Measurements from ENCODE around the gene COL26A1. TPM values are rescaled to one million over a fixed set of nuclear protein-coding genes. Genes with fewer than 3 reads are reported as not detected.

The COL26A1 gene
- total RNA-seq, 1 donor from 2014 or later, result 155 TPM

- Mint-ChIP-seq H3K36me3 (ENCODE audit: low read depth) (peaks cover 1% of the 10 kb centered on the region), H3K4me1 (ENCODE audit: low read depth) (peaks cover 3% of the 10 kb centered on the region), H3K27me3 (ENCODE audit: low read depth) (no peaks in the 10 kb centered on the region), H3K4me3 (ENCODE audit: unreplicated experiment) (no peak overlapping the region), H3K9me3 (ENCODE audit: low read depth) (no peaks in the 10 kb centered on the region), H3K27ac (ENCODE audit: unreplicated experiment) (no peak overlapping the region)
- TF ChIP-seq CTCF (IDR thresholded peaks at IDR 0.05), result no peak
- DNase-seq (ENCODE audit: low spot score), result no peak
Measured at GRCh38 chr7:101511965-101512364, 149.3 kb downstream of the COL26A1 start.

- DNase-seq (ENCODE audit: low spot score), result no peak
- Mint-ChIP-seq H3K4me1 (ENCODE audit: low read depth) (peaks cover 9% of the 10 kb centered on the region), H3K27ac (ENCODE audit: unreplicated experiment) (no peak overlapping the region), H3K9me3 (ENCODE audit: low read depth) (no peaks in the 10 kb centered on the region), H3K27me3 (ENCODE audit: low read depth) (no peaks in the 10 kb centered on the region), H3K4me3 (ENCODE audit: unreplicated experiment) (no peak overlapping the region), H3K36me3 (ENCODE audit: low read depth) (no peaks in the 10 kb centered on the region)
- TF ChIP-seq CTCF (IDR thresholded peaks at IDR 0.05), result no peak
Measured at GRCh38 chr7:101516851-101517250, 154.2 kb downstream of the COL26A1 start.

GRCh38 chr7:101517304-101517703, 154.6 kb downstream of the COL26A1 start:
- peaks cover 9% of the 10 kb centered on the region for H3K4me1 Mint-ChIP-seq (ENCODE audit: low read depth)
- no peak for TF ChIP-seq CTCF (IDR thresholded peaks at IDR 0.05)
- no peak overlapping the region for H3K4me3 Mint-ChIP-seq (ENCODE audit: unreplicated experiment)
- H3K36me3 Mint-ChIP-seq (ENCODE audit: low read depth), result no peaks in the 10 kb centered on the region
- H3K27ac Mint-ChIP-seq (ENCODE audit: unreplicated experiment), result no peak overlapping the region
- no peak for DNase-seq (ENCODE audit: low spot score)
- H3K27me3 Mint-ChIP-seq (ENCODE audit: low read depth), result no peaks in the 10 kb centered on the region
- H3K9me3 Mint-ChIP-seq (ENCODE audit: low read depth), result no peaks in the 10 kb centered on the region

GRCh38 chr7:101518336-101518735, 155.7 kb downstream of the COL26A1 start:
- DNase-seq (ENCODE audit: low spot score), result no peak
- Mint-ChIP-seq H3K9me3 (ENCODE audit: low read depth) (no peaks in the 10 kb centered on the region), H3K36me3 (ENCODE audit: low read depth) (no peaks in the 10 kb centered on the region), H3K4me3 (ENCODE audit: unreplicated experiment) (no peak overlapping the region), H3K27me3 (ENCODE audit: low read depth) (no peaks in the 10 kb centered on the region), H3K4me1 (ENCODE audit: low read depth) (peaks cover 9% of the 10 kb centered on the region), H3K27ac (ENCODE audit: unreplicated experiment) (no peak overlapping the region)
- TF ChIP-seq CTCF (IDR thresholded peaks at IDR 0.05), result no peak

- no peak overlapping the region for H3K27ac Mint-ChIP-seq (ENCODE audit: unreplicated experiment)
- no peak for TF ChIP-seq CTCF (IDR thresholded peaks at IDR 0.05)
Measured at GRCh38 chr7:101519324-101520023, 156.8 kb downstream of the COL26A1 start.

More at GRCh38 chr7:101519324-101520023, 156.8 kb downstream of the COL26A1 start:
- peaks cover 3% of the 10 kb centered on the region for H3K9me3 Mint-ChIP-seq (ENCODE audit: low read depth)
- H3K4me3 Mint-ChIP-seq (ENCODE audit: unreplicated experiment), result no peak overlapping the region
- peaks cover under 1% of the 10 kb centered on the region for H3K36me3 Mint-ChIP-seq (ENCODE audit: low read depth)
- peaks cover 9% of the 10 kb centered on the region for H3K4me1 Mint-ChIP-seq (ENCODE audit: low read depth)
- no peaks in the 10 kb centered on the region for H3K27me3 Mint-ChIP-seq (ENCODE audit: low read depth)
- no peak for DNase-seq (ENCODE audit: low spot score)
